MM.1S (cell line): ENCODE measurements around the gene TAF6.

Source experiments
- EZH2phosphoT487 ChIP-seq: fragments of 300-600 bp; sonication (generic); IDR thresholded peaks from 2 replicates; pipeline ENCODE4 v1.6.1; 2018; ENCODE audit warnings: antibody characterized with exemption, low read length
- TF ChIP-seq, protein P1 (sequence below): fragments of 300-600 bp; sonication (generic); IDR thresholded peaks from 2 replicates; pipeline ENCODE4 v1.5.1; 2016; ENCODE audit warnings: antibody characterized with exemption, low read length, mixed read lengths

DNA sequence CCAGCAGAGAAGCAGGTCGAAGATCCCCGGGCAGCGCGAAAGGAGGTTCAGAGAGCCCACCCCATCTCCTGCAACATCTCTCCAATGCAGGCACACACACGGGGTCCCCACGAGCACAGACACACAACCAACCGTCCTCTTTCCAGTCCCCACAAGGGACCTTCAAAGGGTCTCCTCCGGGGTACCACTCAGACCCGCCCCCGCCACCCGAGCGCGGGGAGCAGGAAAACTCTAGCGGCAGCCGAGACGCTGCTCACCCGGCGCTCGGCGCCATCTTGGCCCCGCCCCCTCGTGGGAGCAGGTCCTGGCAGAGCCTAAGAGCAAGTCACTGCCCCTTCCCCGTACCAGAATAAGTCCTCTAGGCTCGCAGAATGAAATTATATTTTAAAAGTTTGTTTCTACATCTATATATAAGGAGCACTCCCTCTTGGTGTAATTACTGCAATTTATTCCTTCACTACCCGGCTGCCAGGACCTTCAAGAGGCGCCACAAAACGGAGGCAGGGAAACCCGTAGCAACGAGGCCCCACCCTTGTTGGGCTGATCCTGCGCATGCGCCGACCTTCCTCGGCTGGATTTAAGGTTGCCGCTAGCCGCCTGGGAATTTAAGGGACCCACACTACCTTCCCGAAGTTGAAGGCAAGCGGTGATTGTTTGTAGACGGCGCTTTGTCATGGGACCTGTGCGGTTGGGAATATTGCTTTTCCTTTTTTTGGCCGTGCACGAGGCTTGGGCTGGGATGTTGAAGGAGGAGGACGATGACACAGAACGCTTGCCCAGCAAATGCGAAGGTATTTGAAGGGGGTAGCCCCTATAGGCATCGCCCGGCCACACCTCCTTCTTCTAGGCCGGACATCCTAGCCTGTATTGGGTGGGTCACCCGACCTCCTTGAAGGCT is at the start of gene TAF6, which contains the start of gene CNPY4:
- no peak for TF ChIP-seq EZH2phosphoT487
- TF ChIP-seq, protein P1, sequence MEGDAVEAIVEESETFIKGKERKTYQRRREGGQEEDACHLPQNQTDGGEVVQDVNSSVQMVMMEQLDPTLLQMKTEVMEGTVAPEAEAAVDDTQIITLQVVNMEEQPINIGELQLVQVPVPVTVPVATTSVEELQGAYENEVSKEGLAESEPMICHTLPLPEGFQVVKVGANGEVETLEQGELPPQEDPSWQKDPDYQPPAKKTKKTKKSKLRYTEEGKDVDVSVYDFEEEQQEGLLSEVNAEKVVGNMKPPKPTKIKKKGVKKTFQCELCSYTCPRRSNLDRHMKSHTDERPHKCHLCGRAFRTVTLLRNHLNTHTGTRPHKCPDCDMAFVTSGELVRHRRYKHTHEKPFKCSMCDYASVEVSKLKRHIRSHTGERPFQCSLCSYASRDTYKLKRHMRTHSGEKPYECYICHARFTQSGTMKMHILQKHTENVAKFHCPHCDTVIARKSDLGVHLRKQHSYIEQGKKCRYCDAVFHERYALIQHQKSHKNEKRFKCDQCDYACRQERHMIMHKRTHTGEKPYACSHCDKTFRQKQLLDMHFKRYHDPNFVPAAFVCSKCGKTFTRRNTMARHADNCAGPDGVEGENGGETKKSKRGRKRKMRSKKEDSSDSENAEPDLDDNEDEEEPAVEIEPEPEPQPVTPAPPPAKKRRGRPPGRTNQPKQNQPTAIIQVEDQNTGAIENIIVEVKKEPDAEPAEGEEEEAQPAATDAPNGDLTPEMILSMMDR: no peak
